GM19455 (cell line): ENCODE results near the gene CYB5R3.

ENCODE experiments used
- ATAC-seq: cut with Tn5 transposase; IDR thresholded peaks from one replicate; pipeline ENCODE4 v1.9.1; 2021; ENCODE audit not compliant: unreplicated experiment

The CYB5R3 gene

DNA sequence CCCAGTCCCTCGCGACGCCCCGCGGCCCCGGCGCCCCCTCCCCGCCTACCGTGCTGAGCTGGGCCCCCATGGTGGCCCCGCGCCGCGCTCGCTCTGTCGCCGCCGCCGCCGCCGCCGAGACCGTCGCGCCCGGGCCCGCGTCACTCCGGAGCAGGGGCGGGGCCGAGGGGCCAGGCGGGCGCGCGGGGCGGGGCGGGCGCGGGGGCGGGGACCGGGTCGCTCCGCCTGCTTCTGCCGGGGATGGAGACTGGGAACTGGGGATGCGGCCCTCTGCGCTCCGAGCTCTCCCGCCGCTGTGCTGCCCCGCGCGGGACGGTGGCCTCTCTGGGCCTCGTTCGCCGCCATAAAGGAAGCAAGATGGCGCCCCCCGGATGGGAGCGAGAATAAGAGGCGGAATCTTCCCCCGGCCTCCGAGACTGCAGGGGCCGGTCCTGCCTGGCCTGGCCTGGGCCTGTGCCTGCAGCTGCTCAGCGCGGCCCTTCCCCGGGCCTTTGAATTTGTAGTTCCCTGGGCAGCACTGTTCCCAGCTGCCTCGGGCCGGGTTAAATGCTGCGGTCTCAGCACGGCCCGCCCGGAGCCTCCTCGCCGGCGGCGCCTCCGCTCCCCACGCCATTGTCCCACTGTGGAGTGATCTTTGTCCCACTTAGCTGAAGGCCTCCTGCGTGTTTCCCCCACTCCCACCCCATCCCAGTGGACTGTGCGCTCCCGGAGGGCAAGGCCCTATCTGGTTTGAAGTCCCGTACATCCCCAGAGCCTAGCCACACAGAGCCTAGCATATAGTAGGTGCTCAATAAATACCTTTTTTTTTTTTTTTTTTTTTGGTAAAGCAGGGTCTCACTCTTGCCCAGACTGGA is at the start of gene CYB5R3:
CYB5R3 (minus strand) TSS at position 147 of the 854 bp plus-strand sequence; CDS start at position 70, 77 bp downstream.
- ATAC-seq = peak; percentile 56

DNA sequence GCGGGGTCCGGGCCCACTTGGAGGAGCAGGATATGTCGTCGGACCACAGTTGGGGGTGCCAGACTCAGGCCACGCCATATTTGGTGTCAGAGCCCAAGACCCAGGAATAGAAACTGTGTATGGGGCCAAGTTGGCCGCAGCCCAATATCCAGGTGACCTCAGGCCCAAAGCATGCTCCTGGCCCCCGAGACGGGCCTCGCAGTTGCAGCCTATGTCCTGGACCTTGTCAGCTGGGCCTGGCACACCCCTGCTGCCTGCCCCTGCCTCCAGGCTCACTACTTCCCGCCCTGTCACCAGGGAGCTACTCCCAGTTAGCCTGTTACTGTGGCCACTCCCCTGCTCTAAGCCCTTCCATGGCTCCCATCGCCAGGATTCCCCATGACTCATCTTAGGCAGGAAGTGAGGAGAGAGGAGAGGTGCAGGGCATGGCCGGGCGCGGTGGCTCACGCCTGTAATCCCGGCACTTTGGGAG is 48.4 kb upstream of the CYB5R3 start:
- ATAC-seq = no peak

DNA sequence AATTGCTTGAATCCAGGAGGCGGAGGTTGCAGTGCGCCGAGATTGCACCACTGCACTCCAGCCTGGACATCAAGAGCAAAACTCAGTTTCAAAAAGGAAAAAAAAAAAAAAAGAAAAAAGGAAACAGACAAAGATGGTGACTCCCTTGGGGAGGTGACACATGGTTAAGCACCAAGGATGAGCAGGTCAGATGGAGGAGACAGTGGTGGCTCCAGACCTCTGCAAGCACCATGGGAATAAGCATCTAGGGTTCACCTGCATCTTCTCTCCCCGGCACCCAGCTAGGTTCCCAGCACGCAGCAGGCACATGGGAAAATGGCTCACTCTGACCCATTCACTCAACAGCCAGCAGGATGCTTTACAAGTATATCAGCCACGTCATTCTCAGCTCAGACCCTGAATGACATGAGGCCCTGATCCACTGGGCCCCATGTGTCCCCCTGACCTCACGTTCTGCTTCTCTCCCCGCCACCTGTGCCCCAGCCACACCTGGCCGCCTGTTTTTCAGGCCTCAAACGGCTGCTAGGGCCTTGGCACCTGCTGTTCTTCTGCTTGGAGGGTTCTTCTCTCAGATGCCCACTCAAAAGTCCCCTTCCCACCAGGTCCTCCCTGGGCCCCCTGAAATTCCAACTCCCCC is 47.3 kb upstream of the CYB5R3 start:
- no peak for ATAC-seq

DNA sequence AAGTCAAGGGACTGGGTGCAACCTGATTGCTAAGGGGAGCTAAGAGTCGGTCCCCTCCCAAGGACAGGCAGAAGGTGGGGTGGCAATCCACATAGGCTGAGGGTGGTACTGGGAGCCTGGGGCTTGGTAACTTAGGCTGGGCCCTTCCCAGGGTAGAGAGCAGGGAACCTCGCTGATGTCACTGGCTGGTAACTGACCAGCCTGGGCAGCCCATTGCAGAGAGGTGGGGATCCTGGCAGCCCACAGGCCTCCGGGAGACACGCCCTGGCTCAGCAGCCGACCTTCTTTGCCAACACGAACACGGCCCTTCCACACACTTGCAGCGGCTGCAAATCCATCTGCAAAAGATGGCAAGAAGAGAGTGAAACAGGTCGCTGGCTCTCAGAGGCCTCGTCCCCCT is 46.1 kb upstream of the CYB5R3 start:
- no peak for ATAC-seq

DNA sequence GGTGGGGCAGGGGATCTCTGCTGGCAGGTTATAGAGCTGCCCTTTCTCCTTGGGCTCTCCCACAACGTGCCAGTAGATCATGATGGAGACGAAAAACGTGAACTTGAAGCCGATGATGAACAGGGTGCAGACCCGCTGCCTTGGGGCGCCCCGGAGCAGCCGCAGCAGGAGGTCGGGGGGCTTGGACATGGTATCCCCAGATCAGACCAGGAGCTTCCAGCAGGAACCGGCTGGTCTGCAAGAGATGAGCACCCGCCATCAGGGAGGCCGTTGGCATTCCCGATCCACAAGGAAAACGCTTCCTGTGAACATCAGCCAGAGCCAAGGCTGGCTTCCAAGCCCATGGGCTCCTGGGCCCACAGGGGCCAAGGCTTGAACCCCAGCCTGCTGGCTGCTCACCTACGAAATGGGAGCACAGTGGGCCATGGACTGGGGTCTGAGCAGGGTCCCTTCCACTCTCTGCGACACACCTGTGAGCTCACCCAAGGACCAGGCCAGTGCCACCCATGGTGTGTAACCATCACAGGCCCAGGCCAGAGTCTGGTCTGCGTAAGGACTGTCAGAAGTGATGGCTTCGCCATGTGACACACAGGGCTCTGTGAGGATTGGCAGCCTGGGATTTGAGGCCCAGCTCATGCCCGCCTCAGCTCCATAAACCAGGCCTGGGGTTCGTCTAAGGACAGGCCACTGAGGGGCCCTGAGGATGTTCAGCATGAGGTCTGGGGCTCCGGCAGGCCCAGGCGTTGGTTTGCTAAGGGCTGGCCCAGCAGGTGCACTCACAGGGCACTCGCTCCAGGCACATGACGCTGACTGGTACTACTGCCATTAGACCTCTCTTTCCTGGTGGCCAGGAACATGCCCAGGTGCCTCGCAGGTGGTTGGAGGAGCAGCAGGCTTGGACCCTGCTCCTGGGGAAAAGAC is 44.8 kb upstream of the CYB5R3 start:
- ATAC-seq = no peak

- no peak for ATAC-seq
Measured at GRCh38 chr22:42693055-42693762, 44.0 kb upstream of the CYB5R3 start.

DNA sequence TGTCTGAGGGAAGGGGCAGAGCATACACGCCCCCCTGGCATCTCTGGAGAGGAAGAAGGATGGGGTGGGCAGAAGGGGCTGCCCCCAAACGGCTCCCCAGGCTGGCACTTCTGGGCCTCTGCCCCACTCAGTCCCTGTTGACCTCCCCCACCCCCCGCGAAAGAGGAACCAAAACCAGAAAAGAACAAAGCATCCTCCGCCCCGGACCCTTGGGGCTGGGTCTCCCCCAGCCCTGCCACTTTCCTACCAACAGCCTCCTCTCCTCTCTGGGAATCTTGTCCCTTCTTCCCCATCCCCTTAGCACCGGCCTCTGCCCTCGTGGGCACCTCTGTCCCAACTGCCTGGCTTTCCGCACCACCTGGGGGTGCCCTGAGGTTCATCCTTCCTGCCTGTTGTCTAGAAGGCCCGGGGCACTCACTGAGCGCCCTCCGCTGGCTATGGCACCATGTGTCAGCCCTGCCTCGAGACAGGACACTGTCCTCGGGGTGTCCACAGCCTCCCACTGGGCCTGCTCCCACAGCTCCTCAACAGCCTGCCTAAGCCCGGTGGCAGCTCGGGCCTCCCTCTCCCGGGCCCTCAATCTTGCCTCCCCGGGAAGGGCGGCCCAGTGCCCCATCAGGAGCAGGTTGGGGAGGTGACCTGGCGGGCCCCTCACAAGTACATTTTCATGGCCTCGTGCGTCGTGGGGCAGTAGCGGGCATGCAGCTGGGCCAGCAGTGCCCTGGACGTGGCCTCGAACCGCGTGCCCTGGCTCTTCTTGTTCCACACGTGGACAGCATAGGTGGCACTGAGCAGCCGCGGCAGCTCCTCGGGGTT is 43.3 kb upstream of the CYB5R3 start:
- no peak for ATAC-seq

- ATAC-seq = no peak
Measured at GRCh38 chr22:42691440-42691839, 42.2 kb upstream of the CYB5R3 start.

DNA sequence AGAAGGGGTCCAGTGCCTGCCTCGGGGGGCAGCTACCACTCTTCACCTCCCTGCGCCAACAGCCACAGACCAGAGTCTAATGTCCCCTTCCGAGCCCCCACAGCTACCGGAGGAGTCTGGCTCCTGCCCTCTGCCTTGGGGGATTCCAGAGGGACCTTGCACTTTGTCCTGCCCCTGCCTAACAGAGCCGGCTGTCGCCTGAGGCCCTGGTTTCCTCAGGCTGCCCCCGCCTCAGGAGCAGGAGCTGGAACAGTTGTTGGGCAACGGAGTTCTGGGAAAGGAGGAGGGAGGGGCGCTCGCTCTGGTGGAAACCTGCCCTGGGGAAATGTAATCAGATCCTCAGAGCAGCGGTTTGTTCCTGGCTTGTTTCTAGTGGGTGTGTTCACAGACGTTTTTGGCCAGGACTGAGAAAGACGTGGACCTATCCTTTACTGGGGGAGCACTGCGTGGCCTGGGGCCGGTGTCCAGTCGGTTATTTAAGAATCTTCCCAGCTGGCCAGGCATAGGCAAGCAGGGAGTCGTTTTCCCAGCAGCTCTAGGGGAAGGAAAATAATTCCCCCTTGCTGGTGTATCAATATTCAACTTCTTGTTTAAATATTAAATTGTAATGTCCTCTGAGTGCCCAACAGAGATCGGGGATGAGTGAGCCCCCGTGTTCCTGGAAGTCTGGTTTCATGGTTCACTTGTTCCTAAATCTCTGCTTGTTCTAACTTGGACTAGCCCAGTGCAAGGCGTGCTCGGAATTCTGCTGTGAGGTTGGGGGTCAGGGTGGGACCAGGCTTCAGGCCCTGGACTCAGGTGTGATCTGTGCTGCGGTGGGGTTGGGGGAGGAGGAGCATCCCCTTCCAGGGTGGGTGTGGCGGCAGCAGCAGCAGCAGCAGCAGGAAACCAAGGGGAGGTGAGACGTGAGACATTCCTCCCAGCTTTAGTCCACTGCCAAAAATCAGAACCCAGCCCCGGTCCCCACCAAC is 39.3 kb upstream of the CYB5R3 start:
- no peak for ATAC-seq

DNA sequence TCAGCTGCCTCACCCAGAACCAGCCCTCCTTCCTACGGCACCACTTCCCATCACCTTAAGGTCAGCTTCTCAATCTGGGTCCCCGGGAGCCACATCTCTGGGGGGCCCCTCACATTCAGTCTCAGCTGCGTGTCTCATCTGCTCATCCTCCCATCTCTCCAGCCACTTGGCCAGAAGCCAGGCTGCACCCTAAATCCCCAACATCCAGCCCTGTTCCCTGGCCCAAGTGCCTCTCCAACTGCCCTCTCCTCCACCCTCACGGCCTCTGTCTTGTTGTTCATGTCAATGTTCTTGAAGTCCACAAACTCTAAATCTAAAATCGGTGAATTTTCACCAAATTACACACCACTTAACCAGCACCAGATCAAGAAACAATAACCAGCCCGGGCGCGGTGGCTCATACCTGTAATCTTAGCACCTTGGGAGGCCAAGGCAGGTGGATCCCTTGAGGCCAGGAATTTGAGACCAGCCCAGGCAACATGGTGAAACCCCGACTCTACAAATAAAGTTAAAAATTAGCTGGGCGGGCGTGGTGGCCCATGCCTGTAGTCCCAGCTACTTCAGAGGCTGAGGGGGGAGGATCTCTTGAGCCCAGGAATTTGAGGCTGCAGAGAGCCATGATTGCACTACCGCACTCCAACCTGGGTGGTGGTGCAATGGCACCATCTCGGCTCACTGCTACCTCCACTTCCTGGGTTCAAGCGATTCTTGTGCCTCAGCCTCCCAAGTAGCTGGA is 37.7 kb upstream of the CYB5R3 start:
- no peak for ATAC-seq

DNA sequence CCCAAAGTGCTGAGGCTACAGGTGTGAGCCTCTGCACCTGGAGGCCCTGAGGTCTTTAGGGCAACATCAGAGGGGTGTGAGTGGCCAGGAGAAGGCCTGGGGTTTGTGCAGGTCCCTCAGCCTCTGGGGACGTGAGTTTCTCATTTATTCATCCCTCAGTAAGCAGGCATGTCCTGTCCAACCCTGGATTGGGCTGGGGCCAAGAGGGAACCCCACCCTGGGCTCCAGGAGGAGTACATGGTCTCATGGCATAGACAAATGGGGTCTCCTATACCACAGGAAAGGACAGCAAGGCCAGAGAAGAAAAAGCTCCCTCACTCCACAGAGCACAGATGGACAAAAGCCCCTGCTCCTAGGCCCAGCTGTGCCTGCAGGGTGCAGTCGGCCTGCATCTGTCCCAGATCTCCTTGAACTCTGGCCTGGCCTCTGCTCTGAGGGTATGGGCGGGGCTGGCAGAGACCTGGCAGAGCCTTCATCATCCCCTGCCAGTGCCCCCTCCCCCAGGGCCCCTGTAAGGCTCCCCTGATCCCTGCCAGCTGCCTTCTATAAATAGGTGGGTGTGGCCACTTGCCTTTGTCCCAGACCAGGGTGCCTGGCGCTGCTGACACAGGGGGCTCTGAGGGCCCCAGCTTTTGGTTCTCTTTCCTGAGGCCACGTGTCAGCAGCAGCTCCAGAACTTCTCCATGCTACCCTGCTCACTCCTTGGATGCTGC is 36.9 kb upstream of the CYB5R3 start:
- no peak for ATAC-seq

DNA sequence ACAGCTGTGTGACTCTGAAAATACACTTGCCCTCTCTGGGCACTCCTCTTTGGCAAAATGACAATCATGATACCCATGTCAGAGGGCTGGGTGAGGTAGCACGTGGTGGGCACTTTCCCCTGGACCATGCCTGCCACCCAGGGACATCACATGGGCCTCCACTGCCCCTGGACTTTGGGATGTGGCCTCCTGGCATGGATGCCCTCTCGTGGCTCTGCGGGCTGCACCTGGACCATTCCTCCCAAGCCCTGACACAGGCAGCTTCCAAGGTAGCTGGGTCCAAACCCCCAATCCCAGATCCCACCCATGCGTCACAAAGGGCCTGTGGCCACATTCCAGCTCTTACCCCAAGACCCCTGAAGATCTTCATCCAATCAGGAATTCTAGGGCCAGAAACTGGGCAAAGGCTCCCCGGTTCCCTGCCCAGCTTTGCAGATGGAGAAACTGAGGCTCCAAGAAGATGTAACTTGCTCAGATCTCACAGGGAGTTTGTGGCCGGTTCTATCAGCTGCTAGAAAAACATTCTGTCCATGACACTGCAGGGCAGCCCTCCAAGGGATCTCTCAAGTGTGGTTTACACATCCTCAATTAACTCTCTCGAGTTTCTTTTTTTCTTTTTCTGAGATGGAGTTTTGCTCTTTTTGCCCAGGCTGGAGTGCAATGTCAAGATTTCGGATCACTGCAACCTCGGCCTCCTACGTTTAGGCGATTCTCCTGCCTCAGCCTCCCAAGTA is 35.4 kb upstream of the CYB5R3 start:
- ATAC-seq = no peak

- no peak for ATAC-seq
Measured at GRCh38 chr22:42683578-42684283, 34.5 kb upstream of the CYB5R3 start.

DNA sequence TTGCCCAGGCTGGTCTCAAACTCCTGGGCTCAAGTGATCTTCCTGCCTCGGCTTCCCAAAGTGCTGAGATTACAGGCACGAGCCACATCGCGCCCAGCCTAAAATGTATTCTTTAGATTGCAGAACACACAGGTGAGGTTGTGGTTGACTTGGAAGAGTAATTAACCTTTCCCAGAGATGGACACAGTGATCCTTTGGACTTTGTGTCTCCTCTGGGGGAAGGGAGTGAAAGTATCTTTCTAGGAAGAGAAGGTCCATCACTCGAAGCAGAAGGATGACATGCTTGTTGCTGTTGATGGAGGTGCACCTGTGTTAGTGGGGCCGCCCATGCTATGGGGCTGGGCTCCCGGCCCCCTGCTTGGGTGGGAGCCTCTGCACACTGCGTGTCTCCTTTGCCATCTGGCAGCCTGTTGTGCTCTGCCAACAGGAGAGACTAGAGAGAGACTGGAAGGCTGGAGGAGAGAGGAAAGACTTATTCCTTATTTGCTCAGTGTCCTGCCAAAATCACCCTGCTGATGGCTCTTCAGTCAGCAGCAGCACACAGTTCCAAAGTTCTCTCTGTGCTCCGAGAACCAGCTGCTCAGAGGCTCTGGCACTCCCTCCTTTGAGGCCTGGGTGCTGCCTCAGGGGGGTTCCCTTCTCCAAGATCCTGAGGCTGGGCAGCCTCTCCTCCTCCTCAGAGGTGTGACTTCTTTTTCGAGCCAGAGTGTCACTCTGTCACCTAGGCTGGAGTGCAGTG is 33.1 kb upstream of the CYB5R3 start:
- no peak for ATAC-seq

- ATAC-seq = no peak
Measured at GRCh38 chr22:42680648-42681047, 31.5 kb upstream of the CYB5R3 start.
